CD4-positive, alpha-beta T cell treated with Interleukin-4 for 1 hour (primary cell): ENCODE data around the gene ADGRV1.
"Not testable (repeated sequence)": the region's sequence is repeated elsewhere in the genome, so short reads cannot be mapped to it uniquely, and the experiment has no call there.

Experiments used
- DNase-seq, 2 donors: peaks; one replicate each; pipeline ENCODE4 v3.0.0-alpha.2; 2020 to 2022

Gene ADGRV1

GRCh38 chr5:90915393-90915792 lies 356.8 kb downstream of the ADGRV1 start:
- DNase-seq: no peak

- DNase-seq: no peak
Measured at GRCh38 chr5:90916947-90917800, 358.6 kb downstream of the ADGRV1 start.

- DNase-seq: no peak
Measured at GRCh38 chr5:90917928-90918668, 359.5 kb downstream of the ADGRV1 start.

GRCh38 chr5:90921418-90921973 lies 362.9 kb downstream of the ADGRV1 start:
- DNase-seq: no peak

GRCh38 chr5:90924222-90924621 lies 365.6 kb downstream of the ADGRV1 start:
- not testable (repeated sequence) for DNase-seq

GRCh38 chr5:90929013-90929839 lies 370.6 kb downstream of the ADGRV1 start:
- not testable (repeated sequence) for DNase-seq

GRCh38 chr5:90930062-90930461 lies 371.5 kb downstream of the ADGRV1 start:
- DNase-seq: no peak

- DNase-seq: no peak
Measured at GRCh38 chr5:90930756-90931431, 372.3 kb downstream of the ADGRV1 start.

GRCh38 chr5:90932052-90932699 lies 373.6 kb downstream of the ADGRV1 start:
- DNase-seq: peak; percentile 28 to 46

- DNase-seq: no peak
Measured at GRCh38 chr5:90933298-90933697, 374.7 kb downstream of the ADGRV1 start.

GRCh38 chr5:90934091-90934719 lies 375.6 kb downstream of the ADGRV1 start:
- DNase-seq: no peak

- DNase-seq: no peak
Measured at GRCh38 chr5:90934738-90935137, 376.1 kb downstream of the ADGRV1 start.

GRCh38 chr5:90939211-90939610 lies 380.6 kb downstream of the ADGRV1 start:
- no peak for DNase-seq

GRCh38 chr5:90940227-90940995 lies 381.8 kb downstream of the ADGRV1 start:
- peak; percentile 26 to 43 for DNase-seq

- DNase-seq: no peak
Measured at GRCh38 chr5:90941002-90941720, 382.6 kb downstream of the ADGRV1 start.

GRCh38 chr5:90944116-90944515 lies 385.5 kb downstream of the ADGRV1 start:
- DNase-seq: no peak

GRCh38 chr5:90947667-90948066 lies 389.1 kb downstream of the ADGRV1 start:
- DNase-seq: no peak

- no peak for DNase-seq
Measured at GRCh38 chr5:90948969-90949368, 390.4 kb downstream of the ADGRV1 start.

- no peak for DNase-seq
Measured at GRCh38 chr5:90949469-90950358, 391.1 kb downstream of the ADGRV1 start.
